ENCODE measurements around the gene GPATCH8.
"Not testable (repeated sequence)": the region's sequence is repeated elsewhere in the genome, so short reads cannot be mapped to it uniquely, and the experiment has no call there.

Gene GPATCH8

DNA sequence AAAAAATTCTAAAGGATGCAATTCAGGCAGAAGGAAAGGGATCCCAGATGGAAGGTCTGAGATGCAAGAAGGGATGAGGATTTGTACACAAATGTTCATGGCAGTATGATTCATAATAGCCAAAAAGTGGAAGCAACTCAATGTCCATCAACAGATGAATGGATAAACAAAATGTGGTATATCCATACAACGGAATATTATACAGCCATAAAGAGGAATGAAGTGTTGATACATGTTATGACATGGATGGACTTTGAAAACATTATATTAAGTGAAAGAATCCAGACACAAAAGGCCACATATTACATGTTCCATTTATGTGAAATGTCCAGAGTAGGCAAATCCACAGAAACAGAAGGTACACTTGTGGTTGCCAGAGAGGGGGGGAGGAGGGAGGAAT is 23.9 kb upstream of the GPATCH8 start:
- no peak for DNase-seq

DNA sequence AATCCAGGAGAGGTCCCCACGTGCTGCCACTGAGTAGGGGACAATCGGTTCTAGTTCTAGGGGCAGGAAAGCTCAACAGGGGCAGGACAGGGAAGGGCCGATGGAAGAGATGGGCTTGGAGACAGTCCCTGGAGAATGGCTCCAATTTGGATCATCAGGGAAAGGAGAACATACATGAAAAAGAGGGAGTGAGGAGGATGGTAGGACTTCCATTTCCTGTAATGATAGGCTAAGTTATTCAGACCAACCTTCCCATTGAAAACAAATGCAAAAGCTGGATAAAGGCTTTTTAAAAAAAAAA is 20.4 kb upstream of the GPATCH8 start:
- DNase-seq, result no peak

DNA sequence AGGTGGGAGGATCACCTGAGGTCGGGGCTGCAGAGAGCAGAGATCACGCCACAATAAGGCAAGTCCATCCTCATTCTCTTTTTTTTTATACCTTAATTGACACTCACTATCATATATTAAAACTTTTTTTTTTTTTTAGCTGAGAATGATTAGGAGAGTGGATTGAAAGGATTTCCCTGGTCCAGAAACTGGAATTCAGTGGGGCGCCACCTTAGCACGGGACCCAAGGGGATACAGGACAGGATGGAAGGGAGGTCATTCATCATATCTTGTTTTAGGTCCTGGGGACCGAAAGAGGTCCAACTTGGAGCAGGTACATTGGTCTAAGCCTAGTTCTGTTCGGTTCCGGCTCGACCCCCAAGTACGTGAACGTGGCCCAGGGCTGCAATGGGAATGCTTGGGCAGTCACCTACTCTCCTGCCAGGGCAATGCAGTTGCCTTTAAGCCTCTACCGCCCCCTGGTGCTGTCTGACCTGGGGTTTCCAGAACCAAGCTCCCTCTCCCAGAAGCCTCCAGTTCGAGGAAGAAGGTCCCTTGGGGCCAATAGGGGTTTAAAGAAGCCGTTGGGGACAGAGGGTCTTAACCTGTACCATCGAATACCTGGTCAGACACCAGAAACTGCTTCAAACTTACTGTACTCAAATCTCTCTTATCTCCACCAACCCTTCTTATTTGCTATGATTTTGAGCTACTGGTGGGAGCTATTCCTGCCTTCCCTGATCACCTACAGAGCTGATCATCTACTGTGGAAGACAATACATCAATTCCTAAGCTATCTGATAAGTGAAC is 19.9 kb upstream of the GPATCH8 start:
- DNase-seq, result peak; percentile 51

- DNase-seq, result no peak
Observed at GRCh38 chr17:44518032-44518431, 14.8 kb upstream of the GPATCH8 start.

- not testable (repeated sequence) for DNase-seq
Observed at GRCh38 chr17:44511241-44512134, 8.3 kb upstream of the GPATCH8 start.

- not testable (repeated sequence) for DNase-seq
Observed at GRCh38 chr17:44506939-44507604, 3.9 kb upstream of the GPATCH8 start.

DNA sequence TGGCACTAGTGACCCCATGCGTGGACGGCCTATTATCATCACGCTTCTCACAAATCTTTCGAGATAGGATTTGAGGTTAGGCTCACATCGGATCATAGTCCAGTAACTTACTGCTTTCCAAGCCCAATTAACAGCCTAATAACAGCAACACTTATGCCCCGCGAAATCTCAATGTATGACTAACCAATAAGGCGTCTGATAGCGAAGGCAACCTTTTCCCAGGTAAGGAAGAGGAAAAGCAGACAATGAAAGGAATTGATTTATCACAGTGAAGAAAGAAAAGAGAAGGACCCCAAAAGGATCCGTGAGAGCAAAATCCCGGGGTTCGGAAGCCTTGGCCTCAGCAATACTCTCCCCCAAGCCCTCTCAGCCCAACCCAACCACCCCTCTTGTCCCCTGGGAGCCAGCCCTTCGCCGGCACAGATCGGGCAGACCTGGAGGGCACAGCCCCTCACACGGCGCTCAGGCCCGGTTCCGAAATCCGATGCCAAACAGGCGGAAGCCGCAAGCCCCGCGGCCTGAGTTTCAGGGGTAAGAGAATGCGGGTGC is 534 bp downstream of the GPATCH8 start:
- DNase-seq, result no peak

GRCh38 chr17:44501866-44502375 is 1.3 kb downstream of the GPATCH8 start:
- no peak for DNase-seq

DNA sequence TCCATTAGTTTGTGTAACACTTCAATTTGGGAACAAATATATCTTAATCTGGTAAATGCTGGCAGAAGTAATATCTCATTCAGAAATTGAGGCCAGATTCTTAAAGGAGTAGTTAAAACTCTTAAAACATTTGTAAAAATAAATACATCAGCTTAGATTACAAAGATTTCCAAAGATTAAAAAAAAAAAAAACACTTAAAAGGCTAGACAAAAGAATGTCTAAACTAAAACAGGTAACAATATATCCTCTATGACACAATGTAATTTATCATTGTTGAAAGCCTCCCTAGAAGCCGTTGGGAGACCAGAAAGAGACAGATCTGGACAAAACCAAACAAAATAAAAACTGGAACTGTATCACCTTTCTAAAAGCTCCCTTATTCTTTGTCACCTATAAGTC is 3.5 kb downstream of the GPATCH8 start:
- no peak for DNase-seq

- DNase-seq, result no peak
Observed at GRCh38 chr17:44496815-44497214, 6.4 kb downstream of the GPATCH8 start.

GRCh38 chr17:44493339-44493738 is 9.9 kb downstream of the GPATCH8 start:
- no peak for DNase-seq

- DNase-seq, result no peak
Observed at GRCh38 chr17:44492706-44493272, 10.4 kb downstream of the GPATCH8 start.

- DNase-seq, result no peak
Observed at GRCh38 chr17:44489581-44489980, 13.6 kb downstream of the GPATCH8 start.

GRCh38 chr17:44487170-44487569 is 16.0 kb downstream of the GPATCH8 start:
- no peak for DNase-seq

GRCh38 chr17:44473367-44473766 is 29.8 kb downstream of the GPATCH8 start:
- no peak for DNase-seq

DNA sequence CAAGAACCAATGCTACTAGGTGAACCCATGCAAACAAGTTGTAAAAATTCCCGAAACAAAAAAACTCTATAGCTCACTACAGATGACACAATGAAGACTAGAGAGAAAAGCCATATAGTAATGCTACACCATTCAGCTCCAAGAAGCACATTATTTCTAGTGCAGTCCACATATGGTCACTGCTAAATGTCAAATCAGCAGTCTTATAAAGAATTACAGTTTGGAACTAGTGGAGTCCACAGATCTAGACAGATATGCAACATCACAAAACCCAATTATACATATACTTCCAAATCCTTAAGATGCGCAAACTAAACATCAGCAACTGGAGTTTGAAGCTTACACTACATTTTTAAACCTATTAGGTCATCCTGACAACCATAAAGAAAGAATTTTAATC is 33.5 kb downstream of the GPATCH8 start:
- DNase-seq, result no peak

- DNase-seq, result no peak
Observed at GRCh38 chr17:44467108-44467507, 36.1 kb downstream of the GPATCH8 start.

- no peak for DNase-seq
Observed at GRCh38 chr17:44466339-44466738, 36.9 kb downstream of the GPATCH8 start.

DNA sequence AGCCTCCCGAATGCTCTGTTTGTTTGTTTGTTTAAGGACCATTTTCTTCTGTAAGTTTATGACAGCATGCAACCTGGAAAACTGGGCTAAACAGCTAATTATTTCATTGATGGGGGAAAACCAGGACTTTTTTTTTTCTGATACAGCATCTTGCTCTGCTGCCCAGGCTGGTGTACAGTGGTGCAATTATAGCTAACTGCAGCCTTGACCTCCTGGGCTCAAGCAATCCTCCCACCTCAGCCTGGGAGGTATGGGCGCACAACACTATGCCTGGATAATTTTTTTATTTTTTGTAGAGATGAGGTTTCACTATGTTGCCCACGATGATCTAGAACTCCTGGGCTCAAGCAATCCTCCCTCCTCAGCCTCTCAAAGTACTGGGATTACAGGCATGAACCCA is 37.3 kb downstream of the GPATCH8 start:
- no peak for DNase-seq

DNA sequence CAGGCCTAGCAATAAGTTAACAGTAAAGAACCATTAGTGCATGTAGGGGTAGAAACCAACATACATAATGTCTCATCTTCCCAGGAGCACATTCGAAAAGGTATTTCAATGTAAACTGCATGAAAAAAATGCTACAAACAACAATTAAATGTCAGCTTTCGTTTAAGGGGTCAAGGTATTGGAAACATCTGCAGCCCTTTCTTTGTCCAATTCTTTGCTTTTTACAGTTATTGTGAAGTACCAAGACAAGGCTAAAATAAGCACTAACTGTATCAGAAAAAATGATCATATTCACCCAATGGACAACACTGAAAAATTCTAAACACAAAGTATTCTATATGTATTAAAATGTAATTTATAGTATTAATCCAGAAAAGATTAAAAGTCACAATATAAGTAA is 37.9 kb downstream of the GPATCH8 start:
- DNase-seq, result no peak

DNA sequence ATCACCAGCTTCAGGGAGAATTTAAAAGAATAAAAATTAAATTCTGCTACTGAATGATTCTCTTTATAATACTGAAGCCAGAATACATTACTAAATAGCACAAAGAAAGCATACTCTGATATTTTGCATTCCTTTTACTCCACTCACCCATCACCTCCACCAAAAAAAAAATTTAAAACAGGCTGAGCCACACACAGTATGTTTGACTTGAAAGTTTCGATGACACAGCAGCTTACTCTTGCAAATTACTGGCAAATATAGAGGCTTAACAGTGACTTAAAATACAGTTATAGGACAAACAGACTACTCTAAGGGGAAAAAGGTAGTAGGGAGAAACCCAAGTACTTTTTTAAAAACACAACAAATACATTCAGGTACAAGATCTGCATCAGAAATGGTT is 39.2 kb downstream of the GPATCH8 start:
- no peak for DNase-seq

- DNase-seq, result no peak
Observed at GRCh38 chr17:44451832-44452231, 51.4 kb downstream of the GPATCH8 start.

Measured in activated naive CD4-positive, alpha-beta T cell treated with Interleukin-2 at 50 U/mL for 16 hours (primary cell).